IPS DF 4.7 (cell line): ENCODE data around the gene LHFPL2.
"Not testable (repeated sequence)": the region's sequence is repeated elsewhere in the genome, so short reads cannot be mapped to it uniquely, and the experiment has no call there.

Experiments used
- DNase-seq: peaks from one replicate; pipeline ENCODE4 v3.0.0-alpha.2; 2013; ENCODE audit warnings: low spot score; ENCODE audit errors: extremely low read depth

The LHFPL2 gene

GRCh38 chr5:78666975-78667374 is 18.4 kb upstream of the LHFPL2 start:
- not testable (repeated sequence) for DNase-seq

GRCh38 chr5:78666041-78666444 is 17.5 kb upstream of the LHFPL2 start:
- DNase-seq: no peak

- no peak for DNase-seq
Observed at GRCh38 chr5:78665534-78665933, 17.0 kb upstream of the LHFPL2 start.

- no peak for DNase-seq
Observed at GRCh38 chr5:78662323-78662722, 13.8 kb upstream of the LHFPL2 start.

- DNase-seq: no peak
Observed at GRCh38 chr5:78661691-78662090, 13.1 kb upstream of the LHFPL2 start.

- no peak for DNase-seq
Observed at GRCh38 chr5:78661044-78661443, 12.5 kb upstream of the LHFPL2 start.

GRCh38 chr5:78660401-78660800 is 11.8 kb upstream of the LHFPL2 start:
- DNase-seq: no peak

- no peak for DNase-seq
Observed at GRCh38 chr5:78659714-78660113, 11.1 kb upstream of the LHFPL2 start.

GRCh38 chr5:78659114-78659513 is 10.5 kb upstream of the LHFPL2 start:
- DNase-seq: no peak

- DNase-seq: no peak
Observed at GRCh38 chr5:78657201-78657600, 8.6 kb upstream of the LHFPL2 start.

GRCh38 chr5:78655746-78656290 is 7.2 kb upstream of the LHFPL2 start:
- DNase-seq: no peak

- no peak for DNase-seq
Observed at GRCh38 chr5:78654386-78654785, 5.8 kb upstream of the LHFPL2 start.

- no peak for DNase-seq
Observed at GRCh38 chr5:78653681-78654366, 5.3 kb upstream of the LHFPL2 start.

- DNase-seq: no peak
Observed at GRCh38 chr5:78653031-78653430, 4.5 kb upstream of the LHFPL2 start.

GRCh38 chr5:78651468-78651867 is 2.9 kb upstream of the LHFPL2 start:
- no peak for DNase-seq

- DNase-seq: no peak
Observed at GRCh38 chr5:78650531-78650930, 2.0 kb upstream of the LHFPL2 start.

GRCh38 chr5:78649861-78650496 is 1.4 kb upstream of the LHFPL2 start:
- DNase-seq: no peak

GRCh38 chr5:78649211-78649695 is 681 bp upstream of the LHFPL2 start:
- DNase-seq: no peak

- DNase-seq: no peak
Observed at GRCh38 chr5:78647838-78648358, 674 bp downstream of the LHFPL2 start.

GRCh38 chr5:78647351-78647818 is 1.2 kb downstream of the LHFPL2 start:
- DNase-seq: no peak

- DNase-seq: no peak
Observed at GRCh38 chr5:78644741-78645300, 3.8 kb downstream of the LHFPL2 start.

- no peak for DNase-seq
Observed at GRCh38 chr5:78644129-78644528, 4.4 kb downstream of the LHFPL2 start.
